Fibroblast of villous mesenchyme (primary cell): ENCODE results near the gene KCTD19. TPM values are rescaled to one million over a fixed set of nuclear protein-coding genes. Genes with fewer than 3 reads are reported as not detected.

Source experiments
- DNase-seq: peaks from one replicate; pipeline ENCODE4 v3.0.0-alpha.2; 2010; ENCODE audit warnings: low read depth
- H3K4me3 ChIP-seq: 2 replicates; pipeline ENCODE4 v1.5.1; 2011; ENCODE audit warnings: low read depth, mild to moderate bottlenecking, low read length
- CTCF ChIP-seq: IDR thresholded peaks from 2 replicates; pipeline ENCODE4 v1.5.1; 2012; ENCODE audit warnings: low read depth, mild to moderate bottlenecking, low read length; ENCODE audit not compliant: insufficient read depth
- total RNA-seq: library from RNA; depleted of rRNA; stranded (reverse); fragments of >200 nt; gene quantifications from 2 replicates; pipeline ENCODE4 v1.2.3, GENCODE V29; 2012

Gene KCTD19
- total RNA-seq, 1 donor: under 0.01 TPM

GRCh38 chr16:67246081-67246755 lies 80.3 kb downstream of the KCTD19 start:
- TF ChIP-seq CTCF: peak; percentile 59
- H3K4me3 ChIP-seq: peak overlapping the region; percentile 82
- DNase-seq: peak; percentile 93

- TF ChIP-seq CTCF: no peak
- peak overlapping the region; percentile 82 for H3K4me3 ChIP-seq
- DNase-seq: no peak
Measured at GRCh38 chr16:67245674-67246080, 80.9 kb downstream of the KCTD19 start.

DNA sequence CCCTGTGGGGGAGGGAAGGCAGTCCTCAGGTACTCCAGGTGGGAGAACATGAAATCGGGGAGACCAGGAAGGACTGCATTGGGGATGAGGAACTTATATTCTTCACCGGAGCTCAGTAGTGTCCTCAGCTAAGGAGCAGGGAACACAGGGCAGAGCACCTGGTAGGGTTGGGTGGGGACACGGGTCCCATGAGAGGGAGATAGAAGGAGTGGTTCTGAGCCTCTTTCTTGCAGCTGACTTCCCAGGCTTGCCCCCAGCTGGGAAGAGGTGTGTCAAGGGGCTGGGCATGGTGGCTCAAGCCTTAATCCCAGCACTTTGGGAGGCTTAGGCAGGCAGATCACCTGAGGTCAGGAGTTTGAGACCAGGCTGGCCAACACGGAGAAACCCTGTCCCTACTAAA lies 81.4 kb downstream of the KCTD19 start:
- DNase-seq: no peak
- no peak for TF ChIP-seq CTCF
- H3K4me3 ChIP-seq: peak overlapping the region; percentile 82

DNA sequence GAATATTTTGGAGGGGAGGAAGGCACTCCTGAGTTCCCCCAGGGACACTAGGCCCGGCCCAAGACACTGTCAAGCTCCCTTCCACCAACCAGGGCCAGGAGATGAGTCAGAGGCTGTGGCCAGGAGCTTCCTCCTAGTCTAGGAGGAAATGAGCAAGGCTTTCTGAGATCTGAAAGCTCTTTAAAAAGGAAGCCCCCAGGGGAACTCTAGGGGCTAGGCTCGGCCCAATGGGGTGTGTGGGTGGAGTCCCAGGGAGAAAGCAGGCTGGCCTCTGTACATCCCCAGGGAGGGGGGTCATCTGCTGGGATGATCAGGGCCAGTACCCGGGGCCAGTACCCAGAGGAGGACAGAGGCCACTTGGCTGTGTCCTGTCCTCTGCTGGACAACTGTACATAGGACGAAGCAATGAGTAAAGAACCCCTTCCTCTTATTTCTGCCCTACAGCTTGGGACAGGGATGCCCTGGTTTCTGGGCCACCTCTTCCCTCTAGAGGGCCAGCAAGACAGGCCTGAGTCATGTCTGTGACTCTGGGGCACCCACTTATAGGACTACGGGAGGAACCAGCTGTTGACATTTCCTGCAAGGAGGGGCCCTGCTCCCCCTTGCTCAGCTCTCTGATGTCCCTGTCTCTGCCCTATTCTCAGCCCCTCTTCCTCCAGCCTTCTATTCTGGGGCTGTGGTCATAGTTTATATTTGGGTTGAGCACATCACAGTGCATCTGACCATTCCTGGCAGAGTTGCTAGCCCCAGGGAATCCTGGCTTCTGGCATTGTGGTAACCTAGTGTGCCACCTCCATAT lies 82.0 kb downstream of the KCTD19 start:
- DNase-seq: peak; percentile 85
- peak overlapping the region; percentile 82 for H3K4me3 ChIP-seq
- TF ChIP-seq CTCF: no peak

DNA sequence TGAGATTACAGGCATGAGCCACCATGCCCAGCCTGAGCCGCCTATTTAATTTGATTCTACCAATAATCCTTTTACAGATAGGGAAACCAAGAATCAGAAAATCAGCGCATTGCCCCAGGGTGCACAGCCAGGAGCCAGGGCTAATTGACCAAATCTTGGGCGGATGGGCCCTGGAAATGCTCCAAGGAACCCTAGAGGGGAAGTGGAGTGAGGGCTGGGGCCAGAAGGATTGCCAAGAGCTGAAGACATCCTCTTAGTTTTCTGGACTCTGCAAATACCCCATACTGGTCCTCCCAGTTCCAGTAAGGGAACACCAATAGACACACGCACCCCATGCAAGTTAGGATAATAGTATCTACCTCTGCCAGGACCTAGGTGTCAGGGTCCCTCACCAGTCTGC lies 83.1 kb downstream of the KCTD19 start:
- H3K4me3 ChIP-seq: no peak overlapping the region
- no peak for DNase-seq
- TF ChIP-seq CTCF: no peak

DNA sequence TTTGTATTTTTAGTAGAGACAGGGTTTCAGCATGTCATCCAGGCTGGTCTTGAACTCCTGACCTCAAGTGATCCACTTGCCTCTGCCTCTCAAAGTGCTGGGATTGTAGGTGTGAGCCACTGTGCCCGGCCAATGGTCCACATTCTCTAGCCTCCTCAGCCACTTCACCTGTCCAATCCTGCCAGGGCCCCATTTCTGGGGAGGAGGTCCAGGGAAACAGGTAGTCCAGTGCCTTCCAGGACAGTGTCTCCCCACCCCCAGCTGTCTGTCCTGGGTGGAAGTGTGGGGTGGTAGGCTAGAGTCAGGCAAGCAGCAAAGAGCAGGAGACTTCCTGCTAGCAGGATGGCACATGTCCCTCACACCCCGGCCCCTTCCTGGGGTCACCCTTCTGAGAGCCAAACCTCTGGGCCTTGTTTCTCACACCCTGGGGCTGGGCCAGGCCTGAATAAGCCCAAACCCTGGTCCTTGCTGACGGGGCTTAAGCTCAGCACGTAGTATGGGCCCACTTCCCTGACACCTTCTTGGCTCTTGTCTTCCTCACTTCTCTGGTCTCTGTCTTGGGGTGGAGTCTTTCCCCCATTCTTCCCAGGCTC lies 84.3 kb downstream of the KCTD19 start:
- no peak for DNase-seq
- TF ChIP-seq CTCF: no peak
- no peak overlapping the region for H3K4me3 ChIP-seq
